RWPE2 (cell line): ENCODE results near the gene CTNNBIP1.
A peak's percentile ranks its signal among the peaks of the same experiment; 100 is the strongest.

Experiments used
- ATAC-seq: fragments of 200-7000 bp; cut with Tn5 transposase; 3 replicates; pipeline ENCODE4 v1.9.1; 2021; ENCODE audit warnings: low read depth
- DNase-seq: peaks from one replicate; pipeline ENCODE4 v3.0.0-alpha.2; 2020; ENCODE audit warnings: low spot score
- H3K27ac ChIP-seq: fragments of 450-650 bp; 2 replicates; pipeline ENCODE4 v1.5.1; 2017; ENCODE audit warnings: mild to moderate bottlenecking; ENCODE audit not compliant: poor library complexity, severe bottlenecking
- H3K27me3 ChIP-seq: fragments of 250-450 bp; sonication (Bioruptor Pico); 2 replicates; pipeline ENCODE4 v1.5.1; 2021; ENCODE audit warnings: mild to moderate bottlenecking, moderate library complexity; ENCODE audit not compliant: insufficient read depth, poor library complexity, severe bottlenecking
- H3K36me3 ChIP-seq: fragments of 250-450 bp; sonication (Bioruptor Pico); 2 replicates; pipeline ENCODE4 v1.5.1; 2020; ENCODE audit warnings: low read depth, mild to moderate bottlenecking, moderate library complexity
- H3K4me1 ChIP-seq: fragments of 250-450 bp; sonication (Bioruptor Pico); 2 replicates; pipeline ENCODE4 v1.5.1; 2021; ENCODE audit warnings: mild to moderate bottlenecking, moderate library complexity; ENCODE audit not compliant: insufficient read depth, poor library complexity, severe bottlenecking
- H3K4me3 ChIP-seq: fragments of 250-450 bp; sonication (Bioruptor Pico); 2 replicates; pipeline ENCODE4 v1.5.1; 2021; ENCODE audit warnings: mild to moderate bottlenecking, moderate library complexity; ENCODE audit not compliant: severe bottlenecking
- H3K9me3 ChIP-seq: fragments of 250-450 bp; sonication (Bioruptor Pico); 2 replicates; pipeline ENCODE4 v1.5.1; 2021; ENCODE audit warnings: mild to moderate bottlenecking, moderate library complexity; ENCODE audit not compliant: severe bottlenecking
- TF ChIP-seq, protein P1 (sequence below): fragments of 450-650 bp; IDR thresholded peaks from one replicate; pipeline ENCODE4 v1.5.1; 2017; ENCODE audit warnings: mild to moderate bottlenecking, moderate library complexity; ENCODE audit not compliant: poor library complexity, severe bottlenecking

Gene CTNNBIP1

DNA sequence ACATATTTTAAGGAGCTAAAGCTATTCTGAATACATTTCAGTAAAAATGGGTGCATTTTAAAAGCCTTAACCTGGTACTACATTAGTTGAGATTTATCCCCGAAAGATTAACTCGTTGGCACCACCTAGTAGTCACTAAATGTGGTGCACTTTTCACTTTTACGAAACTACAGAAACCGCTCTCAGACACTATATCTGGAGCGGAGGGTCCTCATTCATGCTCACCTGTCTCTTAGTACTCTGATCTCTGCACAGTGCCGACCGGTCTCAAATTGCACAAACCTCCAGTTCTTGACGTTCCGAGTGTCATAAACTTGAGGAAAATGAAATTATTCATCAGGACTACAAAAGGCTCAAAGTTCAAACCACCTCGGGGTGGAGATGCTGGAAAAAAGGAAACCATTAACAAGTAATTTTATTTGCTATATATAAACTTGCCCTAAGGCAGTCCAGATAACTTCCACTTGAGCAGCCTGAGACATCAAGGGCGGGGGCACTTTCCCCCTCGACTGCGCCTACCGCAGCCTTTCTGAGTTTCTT lies 32.4 kb upstream of the CTNNBIP1 start:
- peak overlapping the region; percentile 58 for H3K4me3 ChIP-seq
- DNase-seq (no peak), ATAC-seq (peak; percentile 36)
- TF ChIP-seq, protein P1, sequence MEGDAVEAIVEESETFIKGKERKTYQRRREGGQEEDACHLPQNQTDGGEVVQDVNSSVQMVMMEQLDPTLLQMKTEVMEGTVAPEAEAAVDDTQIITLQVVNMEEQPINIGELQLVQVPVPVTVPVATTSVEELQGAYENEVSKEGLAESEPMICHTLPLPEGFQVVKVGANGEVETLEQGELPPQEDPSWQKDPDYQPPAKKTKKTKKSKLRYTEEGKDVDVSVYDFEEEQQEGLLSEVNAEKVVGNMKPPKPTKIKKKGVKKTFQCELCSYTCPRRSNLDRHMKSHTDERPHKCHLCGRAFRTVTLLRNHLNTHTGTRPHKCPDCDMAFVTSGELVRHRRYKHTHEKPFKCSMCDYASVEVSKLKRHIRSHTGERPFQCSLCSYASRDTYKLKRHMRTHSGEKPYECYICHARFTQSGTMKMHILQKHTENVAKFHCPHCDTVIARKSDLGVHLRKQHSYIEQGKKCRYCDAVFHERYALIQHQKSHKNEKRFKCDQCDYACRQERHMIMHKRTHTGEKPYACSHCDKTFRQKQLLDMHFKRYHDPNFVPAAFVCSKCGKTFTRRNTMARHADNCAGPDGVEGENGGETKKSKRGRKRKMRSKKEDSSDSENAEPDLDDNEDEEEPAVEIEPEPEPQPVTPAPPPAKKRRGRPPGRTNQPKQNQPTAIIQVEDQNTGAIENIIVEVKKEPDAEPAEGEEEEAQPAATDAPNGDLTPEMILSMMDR = peak; percentile 80
- H3K9me3 ChIP-seq = no peaks in the 10 kb centered on the region
- H3K27ac ChIP-seq = peak overlapping the region; percentile 92
- H3K4me1 ChIP-seq = peaks cover 4% of the 10 kb centered on the region
- H3K36me3 ChIP-seq = peaks cover 17% of the 10 kb centered on the region
- no peaks in the 10 kb centered on the region for H3K27me3 ChIP-seq

DNA sequence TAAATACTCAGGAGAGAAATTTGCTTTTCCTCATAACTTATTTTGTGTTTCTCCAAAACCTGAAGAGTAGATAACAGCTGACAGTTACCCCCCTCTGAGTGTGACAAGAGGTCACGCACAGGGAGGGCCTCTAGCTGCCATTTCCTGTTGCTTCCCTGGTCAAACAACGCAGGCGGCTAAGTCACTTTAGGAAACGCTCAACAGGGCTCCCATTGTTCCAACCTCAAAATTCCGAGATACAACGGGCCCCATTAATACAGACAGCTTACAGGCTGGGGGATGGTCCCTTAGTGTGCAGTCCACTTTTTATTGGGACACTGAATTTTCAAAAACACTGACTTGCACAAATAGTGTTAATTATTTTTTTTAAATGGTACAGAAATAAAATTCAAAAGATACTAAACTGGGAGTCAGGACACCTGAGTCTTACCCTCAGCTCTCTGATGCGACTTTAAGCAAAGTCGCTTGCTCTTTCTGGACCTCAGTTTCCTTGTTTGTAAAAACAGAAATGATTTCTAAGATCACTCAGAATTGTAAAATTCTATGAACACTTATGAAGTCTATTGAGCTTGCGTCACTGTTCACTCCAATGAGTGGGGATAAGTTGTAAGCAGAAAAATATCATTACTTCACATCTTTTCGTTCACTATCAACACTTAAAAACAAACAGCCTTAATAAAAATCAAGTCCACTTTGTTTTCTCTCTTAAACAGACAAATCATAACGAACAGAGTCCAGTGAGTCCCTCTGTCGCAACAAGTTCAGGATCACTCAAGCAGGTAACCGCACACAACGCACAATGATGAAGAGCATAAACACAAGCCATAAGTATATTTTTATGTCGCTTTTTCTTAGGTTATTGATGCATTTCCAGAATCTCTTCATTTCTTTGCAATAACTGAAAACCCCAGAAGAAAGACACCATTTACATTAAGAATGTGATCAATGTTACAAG lies 19.6 kb upstream of the CTNNBIP1 start:
- DNase-seq = no peak
- no peaks in the 10 kb centered on the region for H3K27me3 ChIP-seq

DNA sequence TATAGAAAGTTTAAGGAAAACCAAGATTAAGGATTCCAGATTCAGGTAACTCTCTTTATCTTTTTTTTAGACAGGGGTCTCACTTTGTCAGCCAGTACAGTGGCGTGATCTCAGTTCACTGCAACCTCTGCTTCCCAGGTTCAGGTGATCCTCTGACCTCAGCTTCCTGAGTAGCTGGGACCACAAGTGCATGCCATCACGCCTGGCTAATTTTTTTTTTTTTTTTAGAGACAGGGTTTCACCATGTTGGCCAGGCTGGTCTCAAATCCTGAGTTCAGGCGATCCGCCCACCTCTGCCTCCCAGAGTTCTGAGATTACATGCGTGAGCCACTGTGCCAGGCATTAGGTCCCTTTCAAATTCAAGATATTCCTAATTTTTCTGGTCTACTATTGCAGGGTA lies 17.2 kb upstream of the CTNNBIP1 start:
- ATAC-seq = no peak
- TF ChIP-seq, protein P1 = no peak
- H3K4me1 ChIP-seq = no peaks in the 10 kb centered on the region

More for the DNA sequence above, 19.6 kb upstream of the CTNNBIP1 start:
- no peak overlapping the region for H3K4me3 ChIP-seq
- TF ChIP-seq, protein P1 = no peak
- H3K27ac ChIP-seq = no peak overlapping the region
- no peaks in the 10 kb centered on the region for H3K4me1 ChIP-seq
- peaks cover 51% of the 10 kb centered on the region for H3K36me3 ChIP-seq
- no peaks in the 10 kb centered on the region for H3K9me3 ChIP-seq
- no peak for ATAC-seq

DNA sequence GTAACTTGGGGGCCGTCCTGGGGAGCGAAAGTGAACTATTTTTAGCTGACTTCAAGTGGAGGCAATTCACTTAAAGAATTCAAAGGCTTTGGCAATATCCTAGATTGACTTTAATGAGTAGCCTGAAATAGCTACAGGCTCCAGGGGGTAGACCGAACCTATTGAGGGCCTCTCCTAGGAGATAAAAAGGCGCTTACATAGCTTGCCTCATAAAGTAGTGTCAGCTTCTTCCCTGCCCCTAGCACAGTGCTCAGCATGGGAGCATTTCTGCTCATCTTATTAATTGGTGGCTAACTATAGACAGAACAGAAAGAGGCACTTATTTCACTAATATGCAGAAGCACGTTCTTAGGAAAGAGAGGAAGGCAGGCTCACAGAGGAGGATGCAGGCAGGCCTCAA lies 12.3 kb upstream of the CTNNBIP1 start:
- Histone ChIP-seq H3K9me3 (no peaks in the 10 kb centered on the region), H3K27me3 (no peaks in the 10 kb centered on the region), H3K4me3 (no peak overlapping the region), H3K4me1 (no peaks in the 10 kb centered on the region), H3K36me3 (no peaks in the 10 kb centered on the region), H3K27ac (no peak overlapping the region)
- DNase-seq (no peak), ATAC-seq (no peak)
- TF ChIP-seq, protein P1 = no peak

More for the DNA sequence above, 17.2 kb upstream of the CTNNBIP1 start:
- Histone ChIP-seq H3K9me3 (no peaks in the 10 kb centered on the region), H3K4me3 (no peak overlapping the region), H3K36me3 (peaks cover 39% of the 10 kb centered on the region), H3K27me3 (no peaks in the 10 kb centered on the region), H3K27ac (no peak overlapping the region)
- no peak for DNase-seq
